GF-D8 (cell line): ENCODE data around the gene LRRFIP2.
"Not testable (repeated sequence)": the region's sequence is repeated elsewhere in the genome, so short reads cannot be mapped to it uniquely, and the experiment has no call there.

Source experiments
- DNase-seq: peaks from one replicate; lab custom pipeline; 2025; lab: John Stamatoyannopoulos, UW

Gene LRRFIP2

DNA sequence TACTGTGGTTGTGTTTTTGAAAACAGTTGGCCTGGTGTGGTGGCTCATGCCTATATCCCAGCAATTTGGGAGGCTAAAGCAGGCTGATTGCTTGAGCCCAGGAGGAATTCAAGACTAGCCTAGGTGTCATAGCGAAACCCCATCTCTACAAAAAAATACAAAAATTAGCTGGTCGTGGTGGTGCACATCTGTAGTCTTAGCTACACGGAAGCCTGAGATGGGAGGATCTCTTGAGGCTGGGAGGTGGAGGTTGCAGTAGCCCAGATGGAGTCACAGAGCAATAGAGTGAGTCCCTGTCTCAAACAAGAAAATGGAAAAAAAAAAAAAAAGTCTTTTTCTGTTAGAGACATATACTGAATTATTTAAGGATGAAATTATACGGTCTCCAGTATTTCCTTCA lies 14.7 kb upstream of the LRRFIP2 start:
- DNase-seq, result no peak

- DNase-seq, result no peak
Observed at GRCh38 chr3:37183976-37184375, 9.6 kb upstream of the LRRFIP2 start.

GRCh38 chr3:37183375-37183831 lies 9.0 kb upstream of the LRRFIP2 start:
- DNase-seq, result no peak

DNA sequence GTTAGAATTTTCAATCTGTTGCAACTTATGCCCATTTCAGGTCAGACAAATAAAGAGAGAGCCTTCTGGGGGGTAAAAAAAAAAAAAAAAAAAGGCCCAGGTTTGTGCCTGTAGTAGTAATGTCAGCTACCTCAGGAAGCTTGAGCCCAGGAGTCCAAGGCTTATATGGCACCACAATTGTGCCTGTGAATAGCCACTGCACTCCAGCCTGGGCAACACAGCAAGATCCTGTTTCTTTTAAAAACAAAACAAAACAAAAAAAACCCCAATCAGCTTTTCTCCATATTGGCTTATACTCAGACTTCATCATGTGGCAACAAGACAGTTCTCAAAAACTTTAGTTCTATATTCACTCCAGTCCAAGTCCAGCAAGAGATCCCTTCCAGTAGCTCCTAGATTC lies 8.4 kb upstream of the LRRFIP2 start:
- no peak for DNase-seq

GRCh38 chr3:37181756-37182155 lies 7.4 kb upstream of the LRRFIP2 start:
- DNase-seq, result no peak

GRCh38 chr3:37179144-37179967 lies 5.0 kb upstream of the LRRFIP2 start:
- DNase-seq, result no peak

- no peak for DNase-seq
Observed at GRCh38 chr3:37173806-37174205, 576 bp downstream of the LRRFIP2 start.

DNA sequence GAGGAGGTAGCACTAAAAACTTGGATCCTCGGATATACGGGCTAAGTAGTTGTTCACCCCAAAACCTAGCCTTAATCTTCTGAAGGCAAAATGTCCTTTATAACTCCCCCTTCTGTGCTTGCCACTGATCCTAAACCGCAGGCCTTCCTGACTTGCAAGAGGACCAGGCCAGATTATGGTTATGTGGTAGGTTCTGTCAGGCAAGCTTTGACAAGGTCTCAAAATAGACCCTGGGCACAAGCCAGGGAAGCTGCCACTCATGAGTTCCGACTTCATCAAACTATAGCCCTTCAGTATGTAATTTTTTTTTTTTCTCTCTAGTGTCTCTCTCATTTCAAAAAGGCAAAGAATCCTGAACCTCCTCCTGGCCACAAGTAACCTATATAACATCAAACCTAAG lies 3.2 kb downstream of the LRRFIP2 start:
- DNase-seq, result peak; percentile 76

GRCh38 chr3:37170513-37170912 lies 3.9 kb downstream of the LRRFIP2 start:
- no peak for DNase-seq

DNA sequence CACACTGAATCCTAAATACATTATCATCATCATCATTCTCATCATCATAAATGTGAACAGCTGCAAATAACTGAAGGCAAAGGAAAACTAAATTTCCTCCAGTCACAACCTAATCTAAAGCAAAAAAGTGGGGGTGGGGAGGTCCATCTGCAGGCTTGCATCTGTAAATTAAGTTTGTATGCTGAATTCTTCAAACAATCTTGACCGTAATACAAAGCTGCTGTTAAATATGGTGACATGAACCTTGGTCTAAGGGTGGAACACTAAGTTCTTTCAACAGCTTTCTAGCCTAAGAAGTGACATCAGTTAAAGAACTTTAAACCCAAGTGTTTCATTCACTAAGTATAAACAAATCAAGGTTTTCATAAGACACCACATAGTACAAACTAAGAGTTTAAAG lies 4.3 kb downstream of the LRRFIP2 start:
- no peak for DNase-seq

GRCh38 chr3:37168896-37169295 lies 5.5 kb downstream of the LRRFIP2 start:
- DNase-seq, result no peak

GRCh38 chr3:37163262-37164015 lies 10.9 kb downstream of the LRRFIP2 start:
- DNase-seq, result peak; percentile 60

DNA sequence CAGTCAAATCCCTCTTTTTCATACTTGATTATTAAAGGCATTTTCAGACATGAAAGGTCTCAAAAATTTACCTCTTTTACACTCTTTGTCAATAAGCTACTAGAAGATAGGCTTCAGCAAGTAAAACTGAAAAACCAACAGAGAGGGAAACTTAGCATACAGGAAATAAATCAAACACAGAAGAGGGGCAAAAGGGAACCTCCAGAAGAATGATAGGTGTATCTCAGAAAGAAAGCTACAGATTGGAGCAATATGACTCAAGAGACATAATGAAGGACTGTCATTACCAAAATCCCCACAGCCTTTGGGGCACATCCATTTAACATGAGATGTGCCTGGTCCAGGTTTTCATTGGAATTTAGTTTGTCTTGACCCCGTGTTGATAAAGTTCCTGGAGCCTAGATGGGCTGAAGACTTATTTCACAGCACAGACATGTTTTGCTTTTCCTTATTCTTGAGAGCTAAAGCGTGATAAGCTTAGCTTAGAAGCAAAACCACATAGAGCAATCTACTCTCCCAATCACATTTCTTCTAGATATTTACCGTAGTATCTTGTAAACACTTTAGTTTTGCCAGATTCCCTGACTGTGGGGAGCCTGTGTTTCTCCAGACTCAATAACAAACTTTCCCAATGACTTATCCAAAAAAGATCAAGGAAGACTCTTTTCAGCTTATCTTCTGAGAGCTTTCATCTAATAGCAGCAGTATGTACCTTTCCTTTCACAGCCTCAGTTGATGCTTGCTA lies 11.7 kb downstream of the LRRFIP2 start:
- no peak for DNase-seq

- no peak for DNase-seq
Observed at GRCh38 chr3:37161351-37161750, 13.0 kb downstream of the LRRFIP2 start.

- DNase-seq, result no peak
Observed at GRCh38 chr3:37155782-37156181, 18.6 kb downstream of the LRRFIP2 start.

DNA sequence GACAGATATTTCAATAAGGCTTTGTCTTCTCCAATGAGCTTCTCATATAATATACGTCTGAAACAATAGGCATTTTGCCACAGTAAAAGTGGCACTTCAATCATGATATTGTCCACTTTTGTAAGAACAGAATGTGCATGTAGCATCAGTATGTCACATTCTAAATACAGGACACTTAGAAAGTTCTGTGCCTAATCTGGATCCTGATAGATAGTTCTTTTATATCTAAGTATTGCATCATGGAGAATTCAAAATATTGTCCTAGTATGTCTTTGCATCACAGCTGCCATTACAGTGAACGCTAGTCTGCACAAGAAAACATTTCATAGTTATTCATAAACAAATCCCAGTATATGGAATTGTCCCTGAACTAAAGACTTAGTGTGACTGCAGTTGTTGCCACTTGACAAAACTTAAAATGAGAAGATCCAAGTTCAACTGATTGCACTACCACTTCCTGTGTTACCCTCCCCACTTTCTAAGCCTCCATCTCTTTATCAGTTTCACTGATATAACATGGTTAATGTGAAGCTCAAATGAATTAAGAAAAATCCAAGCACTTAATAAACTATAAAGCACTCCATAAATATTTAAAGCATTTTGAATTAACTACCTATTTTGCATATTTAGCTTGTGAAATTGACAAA lies 19.6 kb downstream of the LRRFIP2 start:
- DNase-seq, result no peak

GRCh38 chr3:37150621-37151020 lies 23.8 kb downstream of the LRRFIP2 start:
- no peak for DNase-seq

DNA sequence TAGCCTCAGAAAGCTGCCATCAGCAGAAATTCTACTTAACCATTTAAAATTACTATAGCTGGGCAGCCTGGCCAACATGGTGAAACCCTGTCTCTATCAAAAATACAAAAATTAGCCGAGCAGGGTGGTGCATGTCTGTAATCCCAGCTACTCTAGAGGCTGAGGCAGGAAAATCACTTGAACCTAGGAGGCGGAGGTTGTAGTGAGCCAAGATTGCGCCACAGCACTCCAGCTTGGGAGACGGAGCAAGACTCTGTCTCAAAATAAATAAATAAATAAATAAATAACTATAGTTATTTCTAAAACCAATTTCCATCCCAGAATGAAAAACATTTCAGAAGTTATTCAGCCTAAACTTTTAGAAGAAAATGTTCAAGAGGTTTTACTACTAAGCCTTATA lies 25.1 kb downstream of the LRRFIP2 start:
- no peak for DNase-seq

DNA sequence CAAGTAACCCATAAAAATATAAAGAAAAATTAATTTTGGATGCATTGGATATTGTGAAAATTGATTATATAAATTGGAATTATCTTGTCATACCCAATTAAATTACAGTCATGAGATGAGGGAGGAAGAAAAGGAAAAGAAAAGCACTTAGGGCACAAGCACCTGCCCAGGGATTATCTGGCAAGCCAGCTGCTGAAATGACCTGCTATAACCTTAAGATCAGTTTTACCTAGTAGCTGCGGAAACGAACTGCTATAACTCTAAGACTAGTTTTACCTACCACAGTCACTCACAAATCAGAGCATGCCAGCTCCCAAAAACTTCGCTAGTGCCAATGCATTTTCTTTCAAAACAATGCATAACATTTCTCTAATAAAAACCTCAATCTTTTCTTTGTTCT lies 26.2 kb downstream of the LRRFIP2 start:
- DNase-seq, result no peak

DNA sequence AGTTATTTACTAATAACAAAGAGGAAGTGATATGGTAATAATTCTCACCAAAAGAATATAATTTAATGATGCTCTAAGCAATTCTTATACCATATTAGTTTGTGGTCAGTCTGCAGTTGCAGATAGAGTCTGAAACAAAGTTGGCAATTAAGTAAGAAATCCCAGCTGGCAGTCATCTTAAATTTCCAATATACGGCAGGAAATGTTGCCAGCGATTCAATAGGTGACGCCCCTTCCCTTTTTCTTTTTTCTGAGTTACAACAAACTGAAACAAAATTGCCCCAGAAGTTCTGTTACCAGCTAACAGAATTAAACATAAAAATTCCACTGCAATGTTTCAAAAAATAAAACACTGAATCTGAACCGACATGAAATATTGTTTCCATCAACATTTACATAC lies 26.7 kb downstream of the LRRFIP2 start:
- DNase-seq, result peak; percentile 73

- not testable (repeated sequence) for DNase-seq
Observed at GRCh38 chr3:37146927-37147326, 27.5 kb downstream of the LRRFIP2 start.

DNA sequence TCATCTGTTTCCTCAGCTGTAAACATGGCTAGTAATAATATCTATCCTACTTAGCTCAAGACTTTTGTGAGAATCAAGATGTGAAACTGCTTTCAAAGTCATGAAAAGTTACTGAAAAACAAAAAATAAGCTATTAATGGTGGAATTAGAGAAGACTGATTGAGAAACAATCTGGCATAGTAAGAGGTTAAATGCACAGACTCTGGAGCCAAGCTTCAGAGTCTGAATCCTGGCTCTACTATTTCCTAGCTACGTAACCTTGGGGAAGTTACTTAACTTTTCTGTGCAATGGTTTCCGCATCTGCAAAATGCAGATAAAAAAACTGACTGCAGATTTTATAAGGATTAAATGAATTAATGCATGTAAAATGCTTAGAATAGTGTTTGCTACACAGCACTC lies 28.8 kb downstream of the LRRFIP2 start:
- peak; percentile 68 for DNase-seq
